Renal cortex interstitium (tissue), 11 donors: ENCODE data around the gene TMEM14A. TPM values are rescaled to one million over a fixed set of nuclear protein-coding genes. Genes with fewer than 3 reads are reported as not detected.

Experiments
- DNase-seq, 11 donors: peaks; one replicate each; pipeline ENCODE4 v3.0.0-alpha.2; 2013; ENCODE audit warnings: low read depth in 9 of 11, low spot score in 4 of 11; ENCODE audit errors: extremely low read depth in 1 of 11
- polyA plus RNA-seq, 3 donors: library from polyadenylated mRNA; unstranded; fragments of 120-200 nt; gene quantifications; one replicate each; pipeline ENCODE4 v1.2.1, GENCODE V29; 2013; ENCODE audit not compliant: insufficient read length in 3 of 3

TMEM14A gene
- polyA plus RNA-seq, 3 donors = 43.4 to 48.2 (median 44.3) TPM

DNA sequence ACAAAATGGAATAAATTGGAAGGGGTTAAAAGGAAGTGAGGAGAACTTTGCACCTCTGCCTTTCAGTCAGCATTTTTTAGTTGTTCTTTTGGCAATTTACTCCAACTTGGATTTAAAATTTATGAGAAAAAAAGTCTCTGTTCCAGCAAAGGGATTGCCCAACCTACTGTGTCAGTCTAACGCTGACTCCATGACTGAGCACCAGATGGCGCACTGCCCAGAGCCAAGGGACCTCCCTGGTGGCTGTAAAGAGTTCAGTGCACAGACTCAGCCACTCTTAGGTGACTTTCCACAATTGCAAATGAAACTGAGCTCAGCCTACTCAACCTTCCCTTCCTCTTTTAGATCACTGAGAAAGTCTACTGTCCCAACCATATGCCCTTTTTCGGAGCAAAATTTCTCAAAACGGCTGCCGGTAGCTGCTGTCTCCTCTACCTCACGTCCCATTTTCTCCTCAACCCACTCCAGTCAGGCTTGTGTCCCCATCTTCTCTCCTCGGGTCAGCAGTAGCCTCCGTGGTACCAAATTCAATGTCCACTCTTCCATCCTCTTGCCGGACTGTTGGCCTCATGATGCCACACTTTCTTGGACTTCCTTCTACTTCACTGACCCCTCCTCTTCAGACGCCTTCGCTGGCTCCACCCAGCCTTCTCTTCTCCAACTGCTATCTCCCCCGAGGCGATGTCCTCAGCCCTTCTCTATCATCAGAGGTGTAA, 53.7 kb downstream of the TMEM14A start:
- peak in 9 of 11 donors; percentile 8 to 36 (median 26) for DNase-seq

DNA sequence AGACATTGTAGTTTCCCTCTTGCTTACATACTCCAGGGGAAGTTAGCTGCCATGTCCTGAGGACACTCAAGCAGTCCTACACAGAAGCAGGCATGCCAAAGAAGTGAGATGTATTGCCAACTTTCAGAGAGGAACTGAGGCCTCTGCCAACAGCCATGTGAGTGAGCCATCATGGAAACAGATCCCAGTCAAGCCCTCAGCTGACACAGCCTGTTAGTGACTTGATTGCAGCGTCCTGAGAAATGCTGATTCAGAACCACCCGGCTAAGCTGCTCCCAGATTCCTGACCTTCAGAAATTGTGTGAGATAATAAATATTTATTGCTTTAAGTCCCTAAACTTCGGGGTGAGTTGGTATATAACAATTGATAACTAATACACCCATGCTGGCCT, 54.2 kb downstream of the TMEM14A start:
- DNase-seq = no peak

DNA sequence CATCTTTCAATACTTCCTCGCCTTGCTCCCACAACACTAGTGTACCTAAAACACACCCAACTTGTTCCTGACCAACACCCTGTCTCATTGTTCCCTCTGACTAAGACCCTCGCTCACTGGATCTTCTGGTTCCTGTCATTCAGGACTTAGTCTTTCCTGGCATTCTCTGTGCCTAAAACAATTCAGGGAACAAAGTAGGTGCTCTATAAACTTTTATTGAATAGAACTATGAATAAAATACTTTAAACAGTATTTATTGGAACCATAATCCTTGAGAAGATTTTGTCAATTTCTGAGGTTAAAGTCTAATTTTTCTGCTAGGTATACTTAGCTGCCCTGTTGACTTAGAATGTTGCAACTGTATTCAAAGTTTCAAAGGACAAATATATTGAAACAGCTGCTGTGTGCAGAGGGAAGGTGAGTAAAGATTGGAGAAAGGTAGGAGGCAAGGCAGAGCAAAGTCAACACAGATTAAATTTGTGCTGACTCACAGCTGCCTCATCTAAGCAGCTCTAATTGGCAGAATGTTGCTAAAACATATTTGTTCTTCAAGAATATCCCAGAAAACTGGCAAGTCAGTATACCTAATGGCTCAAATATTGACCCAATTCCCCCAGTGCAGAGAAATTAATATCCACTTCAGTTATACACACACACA, 54.8 kb downstream of the TMEM14A start:
- DNase-seq = no peak

DNA sequence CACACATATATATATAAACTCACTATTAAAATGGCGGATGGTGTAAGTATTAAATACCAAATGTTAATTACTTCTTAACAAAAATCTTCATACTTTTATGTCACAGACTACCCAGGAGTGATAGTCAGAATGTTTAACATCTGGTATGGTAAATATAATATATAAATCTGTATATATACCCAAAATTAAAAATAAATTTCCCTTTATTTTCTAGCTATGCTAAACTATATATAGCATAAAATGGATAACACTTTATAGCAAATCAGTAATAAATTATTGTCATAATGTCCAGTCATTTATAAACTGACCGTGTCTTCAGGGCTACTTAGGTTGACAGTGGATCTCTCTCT, 55.3 kb downstream of the TMEM14A start:
- no peak for DNase-seq

DNA sequence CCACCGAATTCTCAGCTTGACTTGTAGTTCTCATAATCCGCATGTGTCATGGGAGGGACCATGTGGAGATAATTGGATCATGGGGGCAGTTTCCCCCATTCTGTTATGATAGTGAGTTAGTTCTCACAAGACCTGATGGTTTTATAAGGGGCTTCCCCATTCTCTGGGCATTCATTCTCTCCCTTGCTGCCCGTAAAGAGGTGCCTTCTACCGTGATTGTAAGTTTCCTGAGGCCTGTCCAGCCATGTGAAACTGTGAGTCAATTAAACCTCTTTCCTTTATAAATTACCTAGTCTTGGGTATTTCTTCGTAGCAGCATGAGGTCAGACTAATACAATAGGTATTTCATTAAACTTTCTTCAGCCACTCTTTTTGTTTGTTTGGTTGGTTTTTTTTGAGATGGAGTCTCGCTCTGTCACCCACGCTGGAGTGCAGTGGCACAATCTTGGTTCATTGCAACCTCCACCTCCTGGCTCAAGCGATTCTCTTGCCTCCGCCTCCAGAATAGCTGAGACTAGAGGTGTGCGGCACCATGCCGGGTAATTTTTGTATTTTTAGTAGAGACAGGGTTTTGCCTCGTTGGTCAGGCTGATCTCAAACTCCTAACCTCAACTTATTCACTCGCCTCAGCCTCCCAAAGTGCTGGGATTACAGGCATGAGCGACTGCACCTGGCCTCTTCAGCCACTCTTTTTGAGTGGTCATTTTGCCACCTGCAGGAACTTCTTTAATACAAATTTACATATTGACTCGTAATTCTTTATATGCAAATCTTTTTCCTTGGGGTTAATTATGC, 56.0 kb downstream of the TMEM14A start:
- DNase-seq = no peak

DNA sequence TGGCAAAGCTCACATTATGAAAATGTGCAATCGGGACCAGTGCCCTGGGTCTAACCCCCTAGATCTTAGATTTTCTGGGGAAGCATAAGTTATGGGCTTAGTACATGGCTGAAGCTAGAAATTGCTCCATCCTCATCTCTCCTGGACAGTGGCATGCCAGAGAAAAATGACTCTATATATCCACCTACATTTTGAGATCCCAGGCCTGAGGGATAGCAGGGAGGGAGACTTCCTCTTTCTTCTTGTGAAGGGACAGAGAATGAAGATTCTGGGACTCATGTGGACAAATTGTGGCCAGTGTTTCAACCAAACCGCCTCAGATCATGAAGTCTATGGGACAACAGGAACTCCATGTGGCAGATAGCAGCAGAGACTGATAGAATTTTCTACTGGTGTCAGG, 57.0 kb downstream of the TMEM14A start:
- no peak for DNase-seq

DNA sequence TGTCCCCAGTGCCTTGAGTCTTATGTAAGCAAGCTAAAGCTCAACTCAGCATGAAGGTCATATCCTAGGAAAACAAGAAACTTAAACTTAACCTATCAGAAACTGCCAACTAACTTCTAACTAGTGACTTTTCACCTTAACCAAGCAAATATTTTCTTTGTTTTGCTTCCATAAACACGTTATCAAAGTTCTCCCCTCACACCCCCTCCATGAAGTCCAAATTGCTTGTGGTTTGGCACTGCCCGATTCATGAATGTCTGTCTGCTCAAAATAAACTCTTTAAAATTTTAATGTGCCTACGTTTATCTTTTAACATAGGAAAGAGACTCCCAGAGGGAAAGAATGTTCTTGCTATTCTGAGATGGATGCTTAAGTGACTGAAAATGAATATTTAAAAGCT, 57.5 kb downstream of the TMEM14A start:
- DNase-seq = no peak

DNA sequence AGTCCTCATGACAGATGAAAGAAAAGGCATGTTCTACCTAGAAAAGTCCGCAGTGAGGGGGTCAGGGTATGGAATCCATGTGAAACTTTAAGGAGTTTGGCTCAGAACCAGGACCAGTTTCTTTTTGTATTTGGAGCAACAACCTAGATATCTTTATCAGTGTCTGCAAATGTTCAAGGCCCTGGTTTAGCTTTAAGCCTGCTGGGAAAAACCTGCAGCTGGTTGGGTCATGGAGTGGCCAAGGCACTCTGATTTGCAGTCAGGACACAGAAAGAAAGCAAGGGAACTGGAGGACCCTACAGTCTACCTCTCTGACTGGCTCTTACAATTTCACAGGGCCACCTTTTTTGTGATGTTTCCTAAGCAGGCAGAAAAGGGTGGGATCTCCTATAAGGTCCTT, 58.7 kb downstream of the TMEM14A start:
- no peak for DNase-seq

DNA sequence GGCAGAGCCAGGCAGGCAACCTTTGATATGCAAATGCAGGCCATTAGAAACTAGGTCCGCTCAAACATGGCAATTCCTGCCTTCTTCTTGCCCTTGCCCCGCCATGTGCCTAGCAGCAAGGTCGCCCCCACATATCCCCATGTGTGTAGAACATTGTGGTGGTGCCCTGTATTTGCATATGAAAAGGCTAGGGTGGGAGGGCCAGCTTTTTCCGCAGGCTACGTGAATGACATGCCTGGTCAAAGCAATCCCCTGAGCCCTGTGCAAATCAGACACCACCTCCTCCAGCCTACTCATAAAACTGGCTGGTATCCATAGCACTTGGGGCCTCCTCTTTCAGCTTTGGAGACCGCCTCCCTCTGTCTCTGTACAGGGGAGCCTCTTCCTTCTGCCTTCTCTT, 60.8 kb downstream of the TMEM14A start:
- DNase-seq = no peak

DNA sequence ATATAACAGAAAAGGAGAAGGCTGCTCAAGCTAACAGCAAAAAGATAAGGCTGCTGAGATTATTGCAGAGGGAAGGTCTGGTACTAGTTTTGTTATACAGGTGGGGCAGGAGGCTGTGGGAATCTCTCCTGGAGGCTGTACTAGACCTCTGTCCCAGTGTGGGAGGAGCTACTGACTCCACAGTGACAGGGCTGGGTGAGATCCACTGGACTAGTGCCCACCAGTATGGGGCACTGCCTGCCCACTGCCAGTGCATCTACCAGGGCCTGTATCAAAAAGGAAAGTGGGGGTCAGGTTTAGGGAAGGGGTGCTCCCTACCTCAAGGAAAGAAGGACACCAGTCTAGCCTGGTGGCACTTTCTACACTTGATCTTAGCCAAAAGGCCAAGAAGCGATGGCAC, 62.3 kb downstream of the TMEM14A start:
- no peak for DNase-seq

DNA sequence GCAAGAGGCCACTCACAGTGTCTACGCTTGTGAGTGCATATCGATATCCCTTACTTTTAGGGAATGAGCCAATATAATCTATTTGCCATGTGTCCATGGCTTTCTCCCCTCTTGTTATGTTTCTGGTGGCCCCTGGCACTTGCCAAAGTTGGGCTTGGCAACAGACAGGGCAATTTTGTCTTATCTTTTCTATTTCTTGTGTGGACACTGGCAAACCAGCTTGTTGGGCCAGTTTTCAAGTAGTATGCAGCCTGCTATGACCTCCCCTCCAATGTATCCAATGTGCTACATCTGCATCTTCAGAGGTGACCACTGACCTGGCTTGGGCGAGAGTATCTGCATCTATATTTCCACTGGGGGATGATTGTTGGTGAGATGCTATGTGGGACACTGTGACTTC, 63.2 kb downstream of the TMEM14A start:
- DNase-seq = no peak

DNA sequence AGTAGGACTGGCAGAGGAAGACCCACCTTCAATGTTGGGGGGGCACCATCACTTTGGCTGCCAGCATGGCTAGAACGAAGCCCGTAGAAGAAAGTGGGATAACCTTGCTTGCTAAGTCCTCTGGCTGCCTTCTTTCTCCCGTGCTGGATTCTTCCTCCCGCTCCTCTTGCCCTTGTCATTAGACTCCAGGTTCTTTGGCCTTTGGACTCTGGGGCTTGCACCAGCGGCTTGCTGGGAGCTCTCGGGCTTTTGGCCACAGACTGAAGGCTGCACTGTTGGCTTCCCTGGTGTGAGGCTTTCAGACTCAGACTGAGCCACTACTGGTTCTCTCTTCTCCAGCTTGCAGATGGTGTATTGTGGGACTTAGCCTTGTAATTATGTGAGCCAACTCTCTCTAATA, 64.2 kb downstream of the TMEM14A start:
- DNase-seq = no peak

DNA sequence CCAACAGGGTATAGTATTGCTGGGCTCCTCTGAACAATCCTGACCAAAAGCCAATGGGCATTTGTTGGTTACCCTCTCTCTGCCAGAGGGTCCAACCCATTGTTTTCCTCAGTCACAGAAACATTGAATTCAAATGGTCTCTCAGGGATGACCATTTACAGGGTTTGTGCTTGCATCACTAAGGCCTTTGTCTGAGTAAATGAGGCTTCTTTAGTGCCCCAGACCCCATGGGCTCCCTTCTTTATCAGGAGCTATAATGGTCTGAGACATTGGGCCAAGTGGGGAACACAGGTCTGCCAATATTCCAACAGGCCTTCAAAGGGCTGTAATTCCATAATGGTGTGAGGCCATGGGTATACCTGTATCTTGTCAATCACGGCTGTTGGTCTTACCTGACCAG, 65.2 kb downstream of the TMEM14A start:
- no peak for DNase-seq

Other genes starting within 250 kb of the TMEM14A start
- 10 to 100 TPM; 43.2 to 47.6 (median 46.4) TPM for gene TRAM2, start 94.1 kb upstream of the TMEM14A start, polyA plus RNA-seq
- under 1 TPM; 0.36 to 0.51 (median 0.43) TPM for gene GSTA2, start 92.4 kb downstream of the TMEM14A start, polyA plus RNA-seq
- 1 to 10 TPM in 2 of 3 donors, under 1 TPM in 1; 0.83 to 1.8 (median 1.2) TPM for gene GSTA1, start 132.7 kb downstream of the TMEM14A start, polyA plus RNA-seq
- gene GSTA5, start 169.7 kb downstream of the TMEM14A start, polyA plus RNA-seq = not detected
- gene GSTA3, start 238.6 kb downstream of the TMEM14A start, polyA plus RNA-seq = under 1 TPM; 0.37 to 0.83 (median 0.62) TPM